OCI-LY3 (cell line): ENCODE measurements around the gene PDZK1.

ENCODE experiments used
- CTCF ChIP-seq: fragments of 200-600, 300-600 bp; sonication (generic); IDR thresholded peaks from 2 replicates; pipeline ENCODE4 v1.5.1; 2014; ENCODE audit warnings: antibody characterized with exemption, low read length, low read depth
- EZH2phosphoT487 ChIP-seq: fragments of 200-600 bp; shearing (Covaris generic); IDR thresholded peaks from 2 replicates; pipeline ENCODE4 v1.6.1; 2018; ENCODE audit warnings: antibody characterized with exemption, mixed run types, low read depth

- TF ChIP-seq CTCF: no peak
- TF ChIP-seq EZH2phosphoT487: no peak
Measured at GRCh38 chr1:145729196-145729595, 22.0 kb upstream of the PDZK1 start.
